Measurements from ENCODE around the gene PRRX2. TPM values are rescaled to one million over a fixed set of nuclear protein-coding genes. Genes with fewer than 3 reads are reported as not detected.

PRRX2 gene
- total and polyA plus RNA-seq, 2 of the 13 experiments (the other 11 are each of a cell fraction or from before 2014, with no cell fraction given), result 0.05 TPM; not detected in 1

DNA sequence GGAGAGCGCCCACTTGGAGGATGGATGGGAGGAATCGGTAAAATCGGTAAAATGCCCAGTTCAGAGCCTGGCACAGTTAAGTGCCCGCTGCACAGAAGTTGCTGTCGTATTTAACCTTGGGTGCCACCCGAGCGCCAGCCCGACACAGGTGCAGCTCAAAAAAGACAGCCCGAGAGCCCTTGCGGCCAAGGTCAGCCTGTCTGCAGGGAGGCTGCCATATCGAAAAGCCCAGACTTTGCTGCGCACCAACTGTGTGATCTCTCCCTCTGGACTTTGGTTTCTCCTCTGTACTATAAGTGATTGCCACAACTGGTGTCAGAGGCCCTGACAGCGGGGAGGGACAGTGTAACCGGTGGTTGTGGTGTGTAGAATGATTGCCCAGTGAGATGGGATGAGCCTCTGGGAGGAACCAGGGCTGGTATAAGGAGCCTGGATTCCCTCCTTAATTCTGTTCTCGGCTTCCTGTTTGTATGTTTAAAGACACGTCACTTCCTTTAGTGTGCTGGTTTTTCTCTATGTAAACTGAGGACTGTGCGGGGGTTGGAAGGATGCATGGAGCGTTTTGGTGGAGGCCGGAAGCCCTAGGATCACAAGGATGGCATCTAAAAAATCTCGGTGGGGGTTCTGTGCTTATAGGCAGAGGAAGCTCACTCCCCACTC is 38.7 kb upstream of the PRRX2 start (continued):
- TF ChIP-seq ZSCAN9 (CRISPR knock-in tag; IDR thresholded peaks at IDR 0.05; ENCODE audit: borderline replicate concordance) (no peak), NFRKB (IDR thresholded peaks at IDR 0.05) (no peak), PHF20 (CRISPR knock-in tag; IDR thresholded peaks at IDR 0.05) (0 out of 2 replicates have a peak, but pooled peaks have one; percentile 2), YEATS4 (CRISPR knock-in tag; IDR thresholded peaks at IDR 0.05; ENCODE audit: borderline replicate concordance) (peak; percentile 82), ZNF792 (CRISPR knock-in tag; IDR thresholded peaks at IDR 0.05) (no peak), ZNF121 (CRISPR knock-in tag; IDR thresholded peaks at IDR 0.05) (no peak), MED13 (CRISPR knock-in tag; IDR thresholded peaks at IDR 0.05) (peak; percentile 71), WIZ (CRISPR knock-in tag; IDR thresholded peaks at IDR 0.05) (0 out of 2 replicates have a peak, but pooled peaks have one; percentile 4), ZNF841 (CRISPR knock-in tag; IDR thresholded peaks at IDR 0.05; ENCODE audit: borderline replicate concordance) (no peak), ZFP36L1 (CRISPR knock-in tag; IDR thresholded peaks at IDR 0.05) (0 out of 2 replicates have a peak, but pooled peaks have one; percentile 12), ZSCAN25 (CRISPR knock-in tag; IDR thresholded peaks at IDR 0.05) (peak; percentile 45; the same call in 1 of the 2 replicates), ZNF256 (CRISPR knock-in tag; conservative IDR thresholded peaks at IDR 0.05) (0 out of 2 replicates have a peak, but pooled peaks have one; percentile 15), GLI4 (CRISPR knock-in tag; IDR thresholded peaks at IDR 0.05; ENCODE audit: borderline replicate concordance) (peak; percentile 69; the same call in 1 of the 2 replicates), POLR2A (IDR thresholded peaks at IDR 0.05; ENCODE audit: insufficient read depth in 1 of 2, low read depth in 2 of 2, low read length in 2 of 2) (peak; percentile 31 to 73; a peak in 3 of 4 replicates), ZFP90 (CRISPR knock-in tag; IDR thresholded peaks at IDR 0.05; ENCODE audit: borderline replicate concordance) (peak; percentile 42; the same call in 1 of the 2 replicates), SIN3A (IDR thresholded peaks at IDR 0.05; ENCODE audit: borderline replicate concordance, low read depth, low read length) (peak; percentile 62; the same call in 1 of the 2 replicates)
- TF ChIP-seq, protein P1, sequence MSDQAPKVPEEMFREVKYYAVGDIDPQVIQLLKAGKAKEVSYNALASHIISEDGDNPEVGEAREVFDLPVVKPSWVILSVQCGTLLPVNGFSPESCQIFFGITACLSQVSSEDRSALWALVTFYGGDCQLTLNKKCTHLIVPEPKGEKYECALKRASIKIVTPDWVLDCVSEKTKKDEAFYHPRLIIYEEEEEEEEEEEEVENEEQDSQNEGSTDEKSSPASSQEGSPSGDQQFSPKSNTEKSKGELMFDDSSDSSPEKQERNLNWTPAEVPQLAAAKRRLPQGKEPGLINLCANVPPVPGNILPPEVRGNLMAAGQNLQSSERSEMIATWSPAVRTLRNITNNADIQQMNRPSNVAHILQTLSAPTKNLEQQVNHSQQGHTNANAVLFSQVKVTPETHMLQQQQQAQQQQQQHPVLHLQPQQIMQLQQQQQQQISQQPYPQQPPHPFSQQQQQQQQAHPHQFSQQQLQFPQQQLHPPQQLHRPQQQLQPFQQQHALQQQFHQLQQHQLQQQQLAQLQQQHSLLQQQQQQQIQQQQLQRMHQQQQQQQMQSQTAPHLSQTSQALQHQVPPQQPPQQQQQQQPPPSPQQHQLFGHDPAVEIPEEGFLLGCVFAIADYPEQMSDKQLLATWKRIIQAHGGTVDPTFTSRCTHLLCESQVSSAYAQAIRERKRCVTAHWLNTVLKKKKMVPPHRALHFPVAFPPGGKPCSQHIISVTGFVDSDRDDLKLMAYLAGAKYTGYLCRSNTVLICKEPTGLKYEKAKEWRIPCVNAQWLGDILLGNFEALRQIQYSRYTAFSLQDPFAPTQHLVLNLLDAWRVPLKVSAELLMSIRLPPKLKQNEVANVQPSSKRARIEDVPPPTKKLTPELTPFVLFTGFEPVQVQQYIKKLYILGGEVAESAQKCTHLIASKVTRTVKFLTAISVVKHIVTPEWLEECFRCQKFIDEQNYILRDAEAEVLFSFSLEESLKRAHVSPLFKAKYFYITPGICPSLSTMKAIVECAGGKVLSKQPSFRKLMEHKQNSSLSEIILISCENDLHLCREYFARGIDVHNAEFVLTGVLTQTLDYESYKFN (CRISPR knock-in tag; conservative IDR thresholded peaks at IDR 0.05), result peak; percentile 69
- TF ChIP-seq, protein P2, sequence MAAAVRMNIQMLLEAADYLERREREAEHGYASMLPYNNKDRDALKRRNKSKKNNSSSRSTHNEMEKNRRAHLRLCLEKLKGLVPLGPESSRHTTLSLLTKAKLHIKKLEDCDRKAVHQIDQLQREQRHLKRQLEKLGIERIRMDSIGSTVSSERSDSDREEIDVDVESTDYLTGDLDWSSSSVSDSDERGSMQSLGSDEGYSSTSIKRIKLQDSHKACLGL (CRISPR knock-in tag; IDR thresholded peaks at IDR 0.05), result peak; percentile 12; the same call in 1 of the 2 replicates
- TF ChIP-seq, protein P3, sequence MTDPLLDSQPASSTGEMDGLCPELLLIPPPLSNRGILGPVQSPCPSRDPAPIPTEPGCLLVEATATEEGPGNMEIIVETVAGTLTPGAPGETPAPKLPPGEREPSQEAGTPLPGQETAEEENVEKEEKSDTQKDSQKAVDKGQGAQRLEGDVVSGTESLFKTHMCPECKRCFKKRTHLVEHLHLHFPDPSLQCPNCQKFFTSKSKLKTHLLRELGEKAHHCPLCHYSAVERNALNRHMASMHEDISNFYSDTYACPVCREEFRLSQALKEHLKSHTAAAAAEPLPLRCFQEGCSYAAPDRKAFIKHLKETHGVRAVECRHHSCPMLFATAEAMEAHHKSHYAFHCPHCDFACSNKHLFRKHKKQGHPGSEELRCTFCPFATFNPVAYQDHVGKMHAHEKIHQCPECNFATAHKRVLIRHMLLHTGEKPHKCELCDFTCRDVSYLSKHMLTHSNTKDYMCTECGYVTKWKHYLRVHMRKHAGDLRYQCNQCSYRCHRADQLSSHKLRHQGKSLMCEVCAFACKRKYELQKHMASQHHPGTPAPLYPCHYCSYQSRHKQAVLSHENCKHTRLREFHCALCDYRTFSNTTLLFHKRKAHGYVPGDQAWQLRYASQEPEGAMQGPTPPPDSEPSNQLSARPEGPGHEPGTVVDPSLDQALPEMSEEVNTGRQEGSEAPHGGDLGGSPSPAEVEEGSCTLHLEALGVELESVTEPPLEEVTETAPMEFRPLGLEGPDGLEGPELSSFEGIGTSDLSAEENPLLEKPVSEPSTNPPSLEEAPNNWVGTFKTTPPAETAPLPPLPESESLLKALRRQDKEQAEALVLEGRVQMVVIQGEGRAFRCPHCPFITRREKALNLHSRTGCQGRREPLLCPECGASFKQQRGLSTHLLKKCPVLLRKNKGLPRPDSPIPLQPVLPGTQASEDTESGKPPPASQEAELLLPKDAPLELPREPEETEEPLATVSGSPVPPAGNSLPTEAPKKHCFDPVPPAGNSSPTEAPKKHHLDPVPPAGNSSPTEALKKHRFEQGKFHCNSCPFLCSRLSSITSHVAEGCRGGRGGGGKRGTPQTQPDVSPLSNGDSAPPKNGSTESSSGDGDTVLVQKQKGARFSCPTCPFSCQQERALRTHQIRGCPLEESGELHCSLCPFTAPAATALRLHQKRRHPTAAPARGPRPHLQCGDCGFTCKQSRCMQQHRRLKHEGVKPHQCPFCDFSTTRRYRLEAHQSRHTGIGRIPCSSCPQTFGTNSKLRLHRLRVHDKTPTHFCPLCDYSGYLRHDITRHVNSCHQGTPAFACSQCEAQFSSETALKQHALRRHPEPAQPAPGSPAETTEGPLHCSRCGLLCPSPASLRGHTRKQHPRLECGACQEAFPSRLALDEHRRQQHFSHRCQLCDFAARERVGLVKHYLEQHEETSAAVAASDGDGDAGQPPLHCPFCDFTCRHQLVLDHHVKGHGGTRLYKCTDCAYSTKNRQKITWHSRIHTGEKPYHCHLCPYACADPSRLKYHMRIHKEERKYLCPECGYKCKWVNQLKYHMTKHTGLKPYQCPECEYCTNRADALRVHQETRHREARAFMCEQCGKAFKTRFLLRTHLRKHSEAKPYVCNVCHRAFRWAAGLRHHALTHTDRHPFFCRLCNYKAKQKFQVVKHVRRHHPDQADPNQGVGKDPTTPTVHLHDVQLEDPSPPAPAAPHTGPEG (CRISPR knock-in tag; IDR thresholded peaks at IDR 0.05), result peak; percentile 83

All from HepG2 (cell line).